Measurements from ENCODE around the gene PAQR8.
"Not testable (repeated sequence)": the region's sequence is repeated elsewhere in the genome, so short reads cannot be mapped to it uniquely, and the experiment has no call there.

Gene PAQR8

GRCh38 chr6:52381249-52381648 lies 19.3 kb downstream of the PAQR8 start:
- no peak for DNase-seq

- DNase-seq = no peak
Measured at GRCh38 chr6:52384145-52384766, 22.3 kb downstream of the PAQR8 start.

- DNase-seq = no peak
Measured at GRCh38 chr6:52385074-52385473, 23.1 kb downstream of the PAQR8 start.

DNA sequence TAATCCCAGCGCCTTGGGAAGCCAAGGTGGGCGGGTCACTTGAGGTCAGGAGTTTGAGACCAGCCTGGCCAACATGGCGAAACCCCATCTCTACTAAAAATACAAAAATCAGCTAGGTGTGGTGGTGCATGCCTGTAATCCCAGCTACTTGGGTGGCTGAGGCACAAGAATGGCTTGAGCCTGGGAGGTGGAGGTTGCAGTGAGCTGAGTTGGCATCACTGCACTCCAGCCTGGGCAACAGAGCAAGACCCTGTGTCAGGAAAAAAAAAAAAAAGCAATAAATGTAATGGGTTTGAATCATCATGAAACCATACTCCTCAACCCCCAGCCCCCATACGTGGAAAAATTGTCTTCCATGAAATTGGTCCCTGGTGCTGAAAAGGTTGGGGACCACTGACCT lies 26.2 kb downstream of the PAQR8 start:
- DNase-seq = not testable (repeated sequence)

GRCh38 chr6:52388790-52389189 lies 26.8 kb downstream of the PAQR8 start:
- DNase-seq = no peak

DNA sequence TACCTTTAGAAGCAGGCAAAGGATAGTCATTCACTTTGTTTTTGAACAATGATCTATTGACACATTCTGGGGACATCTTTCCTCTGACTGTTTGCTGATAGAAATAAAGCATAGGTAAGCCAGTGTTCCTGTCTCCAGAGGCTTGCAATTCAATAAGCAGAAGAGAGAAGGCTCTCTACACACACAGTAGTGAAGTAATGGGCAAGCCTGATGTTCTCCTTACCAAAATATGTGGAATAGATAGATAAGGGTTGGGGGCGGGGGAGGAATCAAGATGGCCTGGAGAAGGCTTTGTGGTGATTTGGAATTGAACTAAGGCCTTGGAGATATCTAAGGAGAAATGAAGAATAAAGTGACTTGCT lies 27.3 kb downstream of the PAQR8 start:
- no peak for DNase-seq

GRCh38 chr6:52389626-52390360 lies 27.8 kb downstream of the PAQR8 start:
- DNase-seq = peak in 1 of 2 experiments; percentile 75

GRCh38 chr6:52390361-52390727 lies 28.4 kb downstream of the PAQR8 start:
- DNase-seq = peak; percentile 28 to 75

DNA sequence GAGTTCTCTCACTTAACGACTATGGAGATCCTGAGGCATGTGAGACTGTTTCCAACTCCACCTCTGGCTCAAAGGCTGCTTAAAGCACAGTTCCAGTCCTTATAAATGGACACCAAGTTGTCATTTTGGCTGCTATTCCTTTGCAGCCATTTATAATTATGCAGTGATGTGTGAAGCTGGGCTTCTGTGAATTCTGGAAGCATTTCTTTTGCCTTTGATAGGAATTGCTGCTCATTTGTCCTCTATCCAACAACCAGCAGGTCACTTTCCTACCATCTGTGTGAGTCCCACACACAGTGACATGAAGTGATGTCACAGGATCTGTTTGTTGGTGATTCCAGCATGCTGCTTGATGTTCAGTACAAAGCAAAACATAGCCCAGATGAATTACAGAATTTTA lies 29.6 kb downstream of the PAQR8 start:
- no peak for DNase-seq

GRCh38 chr6:52392944-52393343 lies 31.0 kb downstream of the PAQR8 start:
- DNase-seq = no peak

DNA sequence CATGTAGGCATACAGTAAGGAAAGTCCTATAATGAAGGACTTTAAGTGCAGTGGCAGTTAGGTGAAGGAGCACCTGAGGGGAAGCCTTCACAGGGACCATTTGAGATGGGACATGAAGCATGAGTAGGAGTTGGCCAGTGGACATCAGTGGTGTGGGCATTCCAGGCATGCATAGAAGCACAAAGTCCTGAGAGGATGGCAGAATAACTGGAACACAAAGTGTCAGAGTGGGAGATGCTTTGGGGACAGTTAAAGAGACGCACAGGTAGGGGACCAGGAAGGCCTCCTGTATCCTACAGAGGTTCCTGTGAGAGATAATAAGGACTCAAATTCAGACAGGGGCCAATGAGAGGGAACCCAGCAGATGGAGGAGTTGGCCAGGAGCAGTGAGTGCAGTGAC lies 31.8 kb downstream of the PAQR8 start:
- DNase-seq = no peak

- DNase-seq = no peak
Measured at GRCh38 chr6:52394251-52394666, 32.3 kb downstream of the PAQR8 start.

- DNase-seq = no peak
Measured at GRCh38 chr6:52395969-52396368, 34.0 kb downstream of the PAQR8 start.

GRCh38 chr6:52399511-52400312 lies 37.8 kb downstream of the PAQR8 start:
- peak; percentile 9 to 63 for DNase-seq

GRCh38 chr6:52400313-52401041 lies 38.5 kb downstream of the PAQR8 start:
- no peak for DNase-seq

GRCh38 chr6:52403086-52403485 lies 41.1 kb downstream of the PAQR8 start:
- DNase-seq = no peak

- no peak for DNase-seq
Measured at GRCh38 chr6:52403627-52404026, 41.7 kb downstream of the PAQR8 start.

- no peak for DNase-seq
Measured at GRCh38 chr6:52405243-52405642, 43.3 kb downstream of the PAQR8 start.

DNA sequence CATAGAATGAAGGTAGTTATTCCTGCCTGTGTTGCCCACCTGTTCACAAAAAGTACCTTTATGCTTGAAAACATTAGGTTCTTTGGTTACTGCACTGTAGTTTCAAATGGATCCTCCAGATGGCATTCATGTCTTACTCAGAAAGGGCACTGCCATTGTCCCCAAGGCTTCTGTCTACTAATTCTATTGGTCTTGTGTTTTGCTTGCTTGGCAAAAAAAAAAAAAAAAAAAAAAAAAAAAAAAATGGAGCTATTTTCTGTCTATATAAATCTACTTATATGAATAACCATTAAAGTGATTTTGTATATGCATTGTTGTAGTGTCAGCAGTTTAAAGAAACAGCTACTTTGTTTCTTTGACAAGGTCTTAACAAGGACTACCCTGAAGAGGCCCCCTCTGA lies 45.5 kb downstream of the PAQR8 start:
- DNase-seq = peak; percentile 27 to 71

DNA sequence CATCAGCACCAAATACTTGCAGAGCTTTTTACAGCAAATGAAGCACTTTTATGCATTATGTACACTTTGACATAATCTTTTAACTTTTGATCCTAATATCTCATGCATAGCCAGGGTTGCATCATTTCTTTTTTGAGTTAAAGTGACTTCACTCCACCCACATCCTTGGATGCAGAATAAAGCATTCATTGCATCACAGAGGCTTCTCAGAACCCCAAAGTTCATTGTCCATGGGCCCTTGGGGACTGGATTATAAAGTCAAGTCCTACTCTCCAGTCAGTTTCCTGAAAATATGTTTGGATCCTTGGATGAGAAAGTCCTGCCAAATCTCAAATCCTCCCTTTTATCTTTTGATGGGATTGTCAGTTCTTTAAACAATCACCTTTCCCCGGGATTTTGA lies 47.5 kb downstream of the PAQR8 start:
- DNase-seq = no peak

DNA sequence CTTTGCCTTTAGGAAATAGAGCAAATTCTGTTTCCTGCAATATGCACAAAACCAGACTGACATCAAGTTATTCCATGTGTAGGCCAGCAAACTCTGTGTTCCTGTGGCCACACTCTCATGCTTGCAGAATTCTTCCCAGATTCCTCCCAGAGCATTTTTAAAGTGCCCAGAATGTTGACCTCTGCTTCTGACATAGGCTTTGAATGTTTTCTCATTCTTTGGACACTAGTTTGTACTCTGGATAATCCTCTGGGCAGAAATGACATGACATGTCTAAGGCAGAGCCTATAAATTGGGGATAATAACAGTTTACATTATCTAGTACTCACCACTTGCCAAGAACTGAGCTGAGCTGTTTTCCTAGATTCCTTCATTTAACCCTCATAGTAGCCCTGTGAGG lies 49.0 kb downstream of the PAQR8 start:
- DNase-seq = no peak

GRCh38 chr6:52411911-52412310 lies 50.0 kb downstream of the PAQR8 start:
- no peak for DNase-seq

GRCh38 chr6:52415333-52415732 lies 53.4 kb downstream of the PAQR8 start:
- no peak for DNase-seq
